Endothelial cell (in vitro differentiated cells): ENCODE measurements around the gene TEKT2. TPM values are rescaled to one million over a fixed set of nuclear protein-coding genes. Genes with fewer than 3 reads are reported as not detected.

Experiments
- DNase-seq: peaks from one replicate; pipeline ENCODE4 v3.0.0; 2021; ENCODE audit warnings: low spot score
- H3K27ac Mint-ChIP-seq: one replicate; pipeline ENCODE4 v1.8.0; 2021; ENCODE audit warnings: mixed read lengths, inconsistent platforms; ENCODE audit not compliant: unreplicated experiment
- H3K27me3 Mint-ChIP-seq: one replicate; pipeline ENCODE4 v1.8.0; 2021; ENCODE audit warnings: mild to moderate bottlenecking, moderate library complexity, mixed read lengths, inconsistent platforms; ENCODE audit not compliant: unreplicated experiment
- H3K36me3 Mint-ChIP-seq: one replicate; pipeline ENCODE4 v1.8.0; 2021; ENCODE audit warnings: mild to moderate bottlenecking, low read depth, mixed read lengths, inconsistent platforms; ENCODE audit not compliant: unreplicated experiment
- H3K4me1 Mint-ChIP-seq: one replicate; pipeline ENCODE4 v1.8.0; 2021; ENCODE audit warnings: mild to moderate bottlenecking, mixed read lengths, inconsistent platforms; ENCODE audit not compliant: unreplicated experiment
- H3K4me3 Mint-ChIP-seq: one replicate; pipeline ENCODE4 v1.8.0; 2021; ENCODE audit warnings: mild to moderate bottlenecking, mixed read lengths, inconsistent platforms; ENCODE audit not compliant: unreplicated experiment
- H3K9me3 Mint-ChIP-seq: one replicate; pipeline ENCODE4 v1.8.0; 2021; ENCODE audit warnings: mixed read lengths, inconsistent platforms; ENCODE audit not compliant: unreplicated experiment
- total RNA-seq: library from RNA; stranded (reverse); fragmentation: NEBNext Ultra II Directional; extraction: Animal tissue kit (Norgen Biotek cat#: 25700); gene quantifications from one replicate; pipeline ENCODE4 v1.2.1, GENCODE V29; 2021; ENCODE audit not compliant: unreplicated experiment
- TF ChIP-seq, protein P1 (sequence below): fragments of 200-600 bp; sonication (generic); IDR thresholded peaks from one replicate; pipeline ENCODE4 v1.5.0; 2021; ENCODE audit warnings: antibody characterized with exemption; ENCODE audit not compliant: unreplicated experiment

Gene TEKT2
- total RNA-seq, 1 donor from 2014 or later: 0.80 TPM

DNA sequence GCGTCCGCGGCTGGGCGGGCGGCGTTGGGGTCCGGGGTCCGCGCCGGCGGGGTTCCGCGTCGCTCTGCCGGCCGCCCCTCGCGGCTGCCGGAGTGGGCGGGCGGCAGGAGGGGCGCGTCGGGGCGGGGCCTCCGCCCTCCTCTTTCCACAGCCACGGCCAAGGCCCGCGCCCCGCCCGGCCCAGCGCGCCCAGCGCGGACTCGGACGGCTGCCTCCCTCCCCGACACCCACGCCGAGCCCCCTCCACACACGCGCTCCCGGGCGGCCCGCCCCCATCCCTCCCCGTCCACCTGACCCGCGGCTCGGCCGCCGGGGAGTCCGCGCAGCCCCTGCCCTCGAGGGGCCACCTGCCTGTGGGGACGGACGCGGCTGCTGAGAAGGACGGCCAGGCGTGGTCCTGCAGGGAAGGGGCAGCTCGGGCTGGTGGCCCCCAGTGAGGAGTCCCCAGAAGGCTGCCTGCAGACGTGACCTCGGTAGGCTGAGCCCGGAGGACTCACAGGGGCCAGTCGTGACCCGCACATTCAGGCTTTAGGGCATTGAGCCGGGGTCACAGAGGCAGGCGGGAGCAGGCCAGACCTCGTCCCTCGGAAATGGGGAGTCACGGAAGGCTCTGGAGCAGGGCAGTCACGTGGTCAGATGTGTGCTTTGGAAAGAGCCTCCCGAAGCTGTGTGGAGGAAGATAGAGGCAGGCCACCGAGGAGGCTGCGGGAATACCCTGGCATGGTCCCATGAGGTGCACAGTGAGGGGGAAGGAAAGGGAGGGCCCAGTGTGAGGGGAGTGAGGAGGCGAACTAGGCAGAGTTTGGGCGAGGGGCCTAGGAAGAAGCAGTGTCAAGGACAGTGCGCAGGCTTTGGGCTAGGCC lies 41.5 kb downstream of the TEKT2 start, which contains the start of gene COL8A2:
Gene COL8A2 (minus strand): TSS at position 94 of the 863 bp plus-strand sequence. CDS start 24,980 bp downstream, outside the sequence.
- TF ChIP-seq, protein P1, sequence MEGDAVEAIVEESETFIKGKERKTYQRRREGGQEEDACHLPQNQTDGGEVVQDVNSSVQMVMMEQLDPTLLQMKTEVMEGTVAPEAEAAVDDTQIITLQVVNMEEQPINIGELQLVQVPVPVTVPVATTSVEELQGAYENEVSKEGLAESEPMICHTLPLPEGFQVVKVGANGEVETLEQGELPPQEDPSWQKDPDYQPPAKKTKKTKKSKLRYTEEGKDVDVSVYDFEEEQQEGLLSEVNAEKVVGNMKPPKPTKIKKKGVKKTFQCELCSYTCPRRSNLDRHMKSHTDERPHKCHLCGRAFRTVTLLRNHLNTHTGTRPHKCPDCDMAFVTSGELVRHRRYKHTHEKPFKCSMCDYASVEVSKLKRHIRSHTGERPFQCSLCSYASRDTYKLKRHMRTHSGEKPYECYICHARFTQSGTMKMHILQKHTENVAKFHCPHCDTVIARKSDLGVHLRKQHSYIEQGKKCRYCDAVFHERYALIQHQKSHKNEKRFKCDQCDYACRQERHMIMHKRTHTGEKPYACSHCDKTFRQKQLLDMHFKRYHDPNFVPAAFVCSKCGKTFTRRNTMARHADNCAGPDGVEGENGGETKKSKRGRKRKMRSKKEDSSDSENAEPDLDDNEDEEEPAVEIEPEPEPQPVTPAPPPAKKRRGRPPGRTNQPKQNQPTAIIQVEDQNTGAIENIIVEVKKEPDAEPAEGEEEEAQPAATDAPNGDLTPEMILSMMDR: no peak
- Mint-ChIP-seq H3K4me1 (peaks cover 9% of the 10 kb centered on the region), H3K27ac (no peak within 1 kb of the TSS), H3K4me3 (peak within 1 kb of the TSS; percentile 56), H3K9me3 (no peaks in the 10 kb centered on the region), H3K27me3 (peaks cover 25% of the 10 kb centered on the region), H3K36me3 (peaks cover 3% of the 10 kb centered on the region)
- DNase-seq: no peak

GRCh38 chr1:36126005-36126716 lies 42.3 kb downstream of the TEKT2 start:
- no peak overlapping the region for H3K27ac Mint-ChIP-seq
- peaks cover 9% of the 10 kb centered on the region for H3K4me1 Mint-ChIP-seq
- H3K4me3 Mint-ChIP-seq: peak overlapping the region; percentile 56
- H3K36me3 Mint-ChIP-seq: peaks cover 3% of the 10 kb centered on the region
- TF ChIP-seq, protein P1: no peak
- no peaks in the 10 kb centered on the region for H3K9me3 Mint-ChIP-seq
- H3K27me3 Mint-ChIP-seq: peaks cover 25% of the 10 kb centered on the region
- DNase-seq: no peak

DNA sequence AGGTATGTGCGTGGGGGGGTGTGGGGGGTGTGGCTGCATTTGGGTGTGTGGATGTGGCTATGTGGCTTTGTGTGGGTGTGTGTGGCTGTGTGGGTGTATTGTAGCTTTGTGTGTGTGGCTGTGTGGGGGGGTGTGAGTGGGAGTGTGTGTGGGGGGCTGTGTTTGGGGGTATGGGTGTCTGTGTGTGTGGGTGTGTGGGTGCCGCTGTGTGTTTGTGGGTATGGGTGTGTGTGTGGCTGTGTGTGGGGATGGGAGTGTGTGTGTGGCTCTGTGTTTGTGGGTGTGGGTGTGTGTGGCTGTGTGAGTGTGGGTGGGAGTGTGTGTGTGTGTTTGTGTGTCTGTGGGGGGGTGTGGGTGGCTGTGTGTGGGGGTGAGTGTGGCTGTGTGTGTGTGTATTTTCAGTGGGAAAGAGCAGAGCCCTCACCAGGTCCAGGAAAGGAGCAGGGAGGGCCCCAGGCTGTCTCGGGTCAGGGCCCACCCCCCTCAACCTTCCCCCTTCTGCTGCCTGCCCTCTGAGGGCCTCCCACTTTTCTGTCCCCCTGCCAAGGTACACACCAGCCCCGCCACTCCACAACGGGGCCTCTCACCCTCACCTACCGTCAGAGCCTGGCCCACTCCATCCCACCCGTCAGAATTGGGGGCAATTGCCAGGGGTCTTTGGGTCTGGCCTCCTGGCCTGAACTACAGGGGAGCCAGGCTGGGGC lies 43.1 kb downstream of the TEKT2 start:
- Mint-ChIP-seq H3K9me3 (no peaks in the 10 kb centered on the region), H3K27me3 (peaks cover 22% of the 10 kb centered on the region), H3K4me3 (no peak overlapping the region), H3K27ac (no peak overlapping the region), H3K4me1 (peaks cover 9% of the 10 kb centered on the region), H3K36me3 (peaks cover 3% of the 10 kb centered on the region)
- no peak for DNase-seq
- TF ChIP-seq, protein P1: no peak

DNA sequence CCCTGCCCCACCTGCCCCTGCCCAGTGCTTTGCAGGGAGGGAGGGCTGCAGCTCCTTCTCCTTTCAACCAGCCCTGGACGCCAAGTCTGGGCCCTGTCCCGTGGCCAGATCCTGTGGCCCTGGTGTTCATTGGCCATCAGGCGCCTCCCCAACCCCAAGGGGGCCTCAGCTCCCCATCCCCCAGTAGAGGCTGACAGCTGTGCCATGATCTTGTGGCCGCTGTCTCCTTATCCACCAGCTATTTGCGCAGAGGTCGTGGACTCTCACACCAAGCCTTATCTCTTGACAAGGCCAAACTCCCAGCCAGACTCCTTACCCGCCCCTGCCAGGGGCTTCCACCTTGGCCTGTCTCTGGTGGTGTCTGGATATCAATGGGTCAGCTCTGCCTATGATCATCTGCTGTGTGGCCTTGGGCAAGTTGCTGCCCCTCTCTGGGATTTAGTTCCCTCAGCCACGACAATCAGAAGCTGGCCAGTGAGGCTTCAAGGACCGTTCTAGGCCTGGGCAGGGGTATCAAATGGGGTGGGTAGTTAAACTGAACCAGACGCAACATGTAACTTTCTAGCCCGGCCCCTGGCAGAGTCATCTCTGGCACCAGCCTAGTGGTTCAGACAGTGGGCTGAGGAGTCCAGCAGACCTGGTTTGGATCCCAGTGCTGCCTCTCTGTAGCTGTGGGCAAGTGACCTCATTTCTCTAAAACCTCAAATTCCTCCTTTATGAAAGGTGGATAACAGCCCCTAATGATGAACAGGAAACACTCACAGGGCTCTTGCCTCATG lies 44.4 kb downstream of the TEKT2 start:
- DNase-seq: no peak
- H3K27ac Mint-ChIP-seq: no peak overlapping the region
- peaks cover 2% of the 10 kb centered on the region for H3K36me3 Mint-ChIP-seq
- H3K4me1 Mint-ChIP-seq: peaks cover 8% of the 10 kb centered on the region
- H3K9me3 Mint-ChIP-seq: no peaks in the 10 kb centered on the region
- TF ChIP-seq, protein P1: no peak
- H3K27me3 Mint-ChIP-seq: peaks cover 18% of the 10 kb centered on the region
- no peak overlapping the region for H3K4me3 Mint-ChIP-seq
